Activated CD8-positive, alpha-beta T cell treated with anti-CD3 and anti-CD28 coated beads for 36 hours (primary cell): Measurements from ENCODE around the gene PM20D2. TPM values are rescaled to one million over a fixed set of nuclear protein-coding genes. Genes with fewer than 3 reads are reported as not detected.

Experiments
- ATAC-seq: fragments of 200-7000 bp; cut with Tn5 transposase; one replicate; pipeline ENCODE4 v1.10.0; 2021; ENCODE audit warnings: mild to moderate bottlenecking, moderate library complexity
- CTCF ChIA-PET: fragments of 350-600 bp; sonication (Branson Sonifier 250); formaldehyde crosslinking; loops from one replicate; lab custom pipeline; 2021; ENCODE audit warnings: antibody characterized with exemption; lab: Charles Lee
- POLR2A ChIA-PET: fragments of 350-600 bp; sonication (Branson Sonifier 250); formaldehyde crosslinking; loops from one replicate; lab custom pipeline; 2021; ENCODE audit warnings: antibody characterized with exemption; lab: Charles Lee
- DNase-seq: peaks from one replicate; pipeline ENCODE4 v3.0.0-alpha.2; 2020
- H3K27ac Mint-ChIP-seq: one replicate; pipeline ENCODE4 v1.8.0; 2021; ENCODE audit warnings: mild to moderate bottlenecking, mixed read lengths
- H3K27me3 Mint-ChIP-seq: one replicate; pipeline ENCODE4 v1.8.0; 2021; ENCODE audit warnings: mixed read lengths
- H3K36me3 Mint-ChIP-seq: one replicate; pipeline ENCODE4 v1.8.0; 2021; ENCODE audit warnings: low read depth, mixed read lengths
- H3K4me1 Mint-ChIP-seq: one replicate; pipeline ENCODE4 v1.8.0; 2021; ENCODE audit warnings: low read depth, mixed read lengths
- H3K4me3 Mint-ChIP-seq: one replicate; pipeline ENCODE4 v1.8.0; 2021; ENCODE audit warnings: mild to moderate bottlenecking, moderate library complexity, mixed read lengths
- H3K9me3 Mint-ChIP-seq: one replicate; pipeline ENCODE4 v1.8.0; 2021; ENCODE audit warnings: mixed read lengths
- CTCF ChIP-seq: fragments of 200-600 bp; IDR thresholded peaks from one replicate; pipeline ENCODE4 v1.8.0; 2022; ENCODE audit warnings: antibody characterized with exemption, mild to moderate bottlenecking
- intact Hi-C: fragments of 100-400 bp; cut with micrococcal nuclease; formaldehyde crosslinking; loops from one replicate; pipeline ENCODE4 v1.10.0; 2022
- total RNA-seq, 2 experiments: library from RNA; stranded (reverse); gene quantifications; one replicate each; pipeline ENCODE4 v1.2.3, GENCODE V29; 2021

PM20D2 gene
- total RNA-seq, 2 experiments from 2014 or later = 25.4 to 26.0 TPM

- peaks cover 32% of the 10 kb centered on the region for H3K36me3 Mint-ChIP-seq
- ATAC-seq (no peak), DNase-seq (peak; percentile 67)
- no peak overlapping the region for H3K27ac Mint-ChIP-seq
- H3K4me3 Mint-ChIP-seq = peak overlapping the region; percentile 58
- H3K27me3 Mint-ChIP-seq = peaks cover 2% of the 10 kb centered on the region
- ChIA-PET POLR2A (interaction anchor here (0.6 to 8.0 kb wide), 4 partner anchors 9 to 66 kb away, joined by 3 to 108 read pairs (median 4); partner anchors contain the start of gene PNRC1), CTCF (interaction anchor here (1.0 to 3.8 kb wide), 5 partner anchors 8 to 165 kb away, joined by 3 to 22 read pairs (median 6); partner anchors contain the start of gene PNRC1)
- no peak for TF ChIP-seq CTCF
- intact Hi-C loops = loop anchor here (10.0 kb wide), 1 partner anchor 163 kb away; no protein-coding TSS in a partner anchor
- no peaks in the 10 kb centered on the region for H3K9me3 Mint-ChIP-seq
- H3K4me1 Mint-ChIP-seq = peaks cover 33% of the 10 kb centered on the region
Measured at GRCh38 chr6:89148016-89148750, 2.3 kb downstream of the PM20D2 start.

- Mint-ChIP-seq H3K4me3 (no peak overlapping the region), H3K9me3 (no peaks in the 10 kb centered on the region), H3K36me3 (peaks cover 37% of the 10 kb centered on the region), H3K27me3 (no peaks in the 10 kb centered on the region), H3K4me1 (peaks cover 4% of the 10 kb centered on the region), H3K27ac (no peak overlapping the region)
- intact Hi-C loops = no loop called here
- POLR2A ChIA-PET = interaction anchor here (1.1 kb wide), 1 partner anchor 8 kb away, joined by 8 read pairs; the partner anchor contains the start of gene PM20D2
- ATAC-seq (no peak), DNase-seq (no peak)
- CTCF ChIA-PET = interaction anchor here (0.8 to 1.3 kb wide), 2 partner anchors 181 to 218 kb away, joined by 3 to 4 read pairs; no protein-coding TSS in a partner anchor
- no peak for TF ChIP-seq CTCF
Measured at GRCh38 chr6:89154131-89154530, 8.3 kb downstream of the PM20D2 start.

- ChIA-PET CTCF (no interaction called here), POLR2A (interaction anchor here (0.6 to 1.0 kb wide), 3 partner anchors 9 to 34 kb away, joined by 3 to 4 read pairs (median 3); no protein-coding TSS in a partner anchor)
- ATAC-seq (no peak), DNase-seq (no peak)
- TF ChIP-seq CTCF = no peak
- peaks cover 3% of the 10 kb centered on the region for H3K4me1 Mint-ChIP-seq
- no peaks in the 10 kb centered on the region for H3K9me3 Mint-ChIP-seq
- no peak overlapping the region for H3K4me3 Mint-ChIP-seq
- H3K27me3 Mint-ChIP-seq = no peaks in the 10 kb centered on the region
- H3K36me3 Mint-ChIP-seq = peaks cover 39% of the 10 kb centered on the region
- H3K27ac Mint-ChIP-seq = no peak overlapping the region
- intact Hi-C loops = no loop called here
Measured at GRCh38 chr6:89160331-89161092, 14.7 kb downstream of the PM20D2 start.

- CTCF ChIA-PET = interaction anchor here (0.9 kb wide), 1 partner anchor 13 kb away, joined by 3 read pairs; no protein-coding TSS in a partner anchor
- POLR2A ChIA-PET = interaction anchor here (1.1 to 1.2 kb wide), 2 partner anchors 9 to 15 kb away, joined by 3 read pairs; partner anchors contain the start of gene PM20D2
- no peaks in the 10 kb centered on the region for H3K27me3 Mint-ChIP-seq
- H3K27ac Mint-ChIP-seq = peak overlapping the region; percentile 3
- no peaks in the 10 kb centered on the region for H3K9me3 Mint-ChIP-seq
- no peak for DNase-seq
- H3K4me3 Mint-ChIP-seq = no peak overlapping the region
- peaks cover 37% of the 10 kb centered on the region for H3K36me3 Mint-ChIP-seq
- H3K4me1 Mint-ChIP-seq = peaks cover under 1% of the 10 kb centered on the region
- ATAC-seq = no peak
- intact Hi-C loops = no loop called here
- no peak for TF ChIP-seq CTCF
Measured at GRCh38 chr6:89161326-89162046, 15.6 kb downstream of the PM20D2 start.
